NCI-H460 (cell line): ENCODE measurements around the gene PKIB. TPM values are rescaled to one million over a fixed set of nuclear protein-coding genes. Genes with fewer than 3 reads are reported as not detected.
"Not testable (repeated sequence)": the region's sequence is repeated elsewhere in the genome, so short reads cannot be mapped to it uniquely, and the experiment has no call there.

Experiments used
- DNase-seq: peaks from one replicate; pipeline ENCODE4 v3.0.0-alpha.2; 2016; ENCODE audit warnings: low read depth; ENCODE audit errors: extremely low read depth
- total RNA-seq: library from RNA; depleted of rRNA; stranded (reverse); fragments of >200 nt; shearing (Covaris generic); gene quantifications from 2 replicates; pipeline ENCODE4 v1.2.3, GENCODE V29; 2014

PKIB gene
- total RNA-seq, 1 experiment from 2014 or later: not detected

DNA sequence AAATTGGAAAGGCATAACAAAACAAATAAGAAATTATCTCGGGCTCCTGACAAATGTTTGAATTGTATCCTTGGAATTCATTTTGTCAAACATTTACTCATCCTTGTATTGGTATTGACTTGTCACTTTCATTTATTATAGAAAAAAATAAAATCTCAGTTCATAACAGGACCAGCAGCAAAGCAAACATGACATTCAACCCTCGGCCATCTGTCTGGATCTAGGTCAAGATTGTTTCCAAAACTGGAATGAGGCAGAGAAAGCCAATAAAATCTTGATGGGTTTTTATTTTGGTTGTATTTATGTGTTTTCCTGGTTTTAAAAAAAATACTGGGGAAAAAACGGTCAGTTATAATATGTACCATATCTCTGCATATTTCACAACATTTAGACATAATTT lies 126.4 kb downstream of the PKIB start:
- no peak for DNase-seq

DNA sequence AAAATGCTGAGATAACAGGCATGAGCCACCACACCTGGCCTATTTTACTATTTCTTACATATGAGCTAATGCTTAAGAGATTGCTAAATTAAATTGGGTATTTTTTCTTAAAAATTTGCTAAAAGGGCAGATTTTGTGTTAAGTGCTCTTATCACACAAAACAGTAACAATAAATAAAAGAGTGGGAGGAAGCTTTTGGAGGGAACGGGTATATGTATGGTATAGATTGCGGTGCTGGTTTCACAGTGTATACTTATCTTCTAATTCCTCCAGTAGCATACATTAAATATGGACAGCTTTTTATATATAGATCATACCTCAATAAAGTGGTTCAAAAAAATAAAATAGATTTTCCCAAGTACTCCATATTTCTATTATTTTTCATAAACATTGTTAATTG lies 129.9 kb downstream of the PKIB start:
- DNase-seq: no peak

DNA sequence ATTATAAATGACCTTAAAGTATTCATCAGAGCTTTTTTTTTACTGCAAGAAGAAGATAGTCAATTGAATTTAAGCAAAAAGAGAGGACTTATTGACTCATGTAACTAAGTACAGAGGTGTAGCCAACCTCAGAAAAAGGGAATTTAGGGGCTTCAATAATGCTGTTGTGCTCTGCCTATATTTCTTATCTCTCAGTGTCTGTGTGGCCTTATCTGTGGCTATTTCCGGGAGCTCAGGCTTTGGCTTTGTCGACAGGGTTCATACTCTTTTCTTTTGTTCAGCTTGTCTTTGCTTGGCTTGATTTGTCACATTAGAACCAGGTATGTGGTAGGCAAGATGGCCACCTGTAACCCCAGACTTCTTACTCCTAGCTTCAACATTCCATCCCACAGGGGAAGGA lies 130.7 kb downstream of the PKIB start:
- no peak for DNase-seq

DNA sequence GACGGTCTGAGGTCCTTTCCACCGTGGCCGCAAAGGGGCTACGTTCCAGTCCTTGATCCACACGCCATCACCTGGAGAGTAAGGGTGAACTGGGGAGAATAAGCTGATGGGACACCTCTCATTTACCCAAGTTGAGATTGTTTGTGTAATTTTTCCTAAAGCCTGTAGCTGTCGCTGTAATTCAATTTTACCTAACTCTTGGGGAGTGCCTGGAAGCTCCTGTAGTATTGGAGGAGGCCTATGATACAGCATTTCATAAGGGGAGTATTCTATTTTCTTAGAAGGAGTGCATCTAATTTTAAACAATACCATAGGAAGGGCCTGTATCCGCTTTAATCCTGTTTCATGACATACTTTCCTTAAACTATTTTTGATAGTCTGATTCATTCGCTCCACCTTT lies 134.0 kb downstream of the PKIB start:
- DNase-seq: not testable (repeated sequence)

- DNase-seq: not testable (repeated sequence)
Measured at GRCh38 chr6:122744856-122745255, 134.7 kb downstream of the PKIB start.

- no peak for DNase-seq
Measured at GRCh38 chr6:122746688-122747087, 136.5 kb downstream of the PKIB start.

DNA sequence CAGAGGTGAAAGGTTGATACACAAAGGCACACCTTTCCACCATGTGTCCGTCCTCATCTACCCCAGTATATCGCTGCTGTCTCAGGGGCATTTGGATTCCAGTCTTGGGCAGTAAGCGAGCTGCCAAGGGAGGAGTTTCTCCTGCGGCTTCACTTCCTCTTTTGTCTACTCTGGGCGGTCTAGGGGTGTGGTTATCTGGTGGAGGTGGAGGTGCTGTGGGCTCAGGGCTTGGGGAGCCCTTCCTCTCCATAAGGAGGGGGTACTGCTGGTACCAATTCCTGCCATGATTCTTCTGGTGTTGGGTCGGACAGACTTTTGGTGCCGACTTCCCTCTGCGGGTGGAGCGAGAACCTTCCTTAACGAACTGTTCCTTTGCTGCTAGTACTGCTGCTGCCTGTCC lies 137.4 kb downstream of the PKIB start:
- DNase-seq: no peak

DNA sequence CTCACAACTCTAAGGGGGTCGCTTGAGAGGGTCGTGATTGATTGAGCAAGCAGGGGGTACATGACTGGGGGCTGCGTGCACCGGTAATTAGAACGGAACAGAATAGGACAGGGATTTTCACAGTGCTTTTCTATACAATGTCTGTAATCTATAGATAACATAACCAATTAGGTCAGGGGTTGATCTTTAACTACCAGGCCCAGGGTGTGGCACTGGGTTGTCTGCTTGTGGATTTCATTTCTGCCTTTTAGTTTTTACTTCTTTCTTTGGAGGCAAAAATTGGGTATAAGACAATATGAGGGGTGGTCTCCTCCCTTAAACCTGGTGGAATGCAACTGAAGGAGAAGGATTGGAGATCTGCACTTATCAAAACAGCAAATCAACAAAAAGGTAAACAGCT lies 138.7 kb downstream of the PKIB start:
- not testable (repeated sequence) for DNase-seq

GRCh38 chr6:122749451-122750050 lies 139.3 kb downstream of the PKIB start:
- no peak for DNase-seq

DNA sequence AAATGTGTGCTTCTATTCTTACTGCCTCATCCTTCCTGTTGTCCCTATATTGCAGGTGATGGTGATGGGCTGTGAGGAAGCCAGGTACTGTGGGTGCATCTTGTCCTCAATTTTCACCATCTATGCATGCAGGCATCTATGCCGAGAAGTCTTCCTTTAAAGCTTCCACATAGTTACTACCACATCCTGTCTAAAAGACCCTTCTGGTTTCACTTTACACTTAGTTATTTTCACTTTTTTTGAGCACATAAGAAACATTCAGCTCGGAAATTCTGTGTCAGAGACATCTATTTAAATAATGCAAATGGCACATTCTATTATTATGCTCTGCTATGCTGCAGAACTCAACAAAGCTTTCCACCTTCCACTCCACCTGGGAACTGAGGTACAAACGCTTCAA lies 141.1 kb downstream of the PKIB start:
- no peak for DNase-seq

DNA sequence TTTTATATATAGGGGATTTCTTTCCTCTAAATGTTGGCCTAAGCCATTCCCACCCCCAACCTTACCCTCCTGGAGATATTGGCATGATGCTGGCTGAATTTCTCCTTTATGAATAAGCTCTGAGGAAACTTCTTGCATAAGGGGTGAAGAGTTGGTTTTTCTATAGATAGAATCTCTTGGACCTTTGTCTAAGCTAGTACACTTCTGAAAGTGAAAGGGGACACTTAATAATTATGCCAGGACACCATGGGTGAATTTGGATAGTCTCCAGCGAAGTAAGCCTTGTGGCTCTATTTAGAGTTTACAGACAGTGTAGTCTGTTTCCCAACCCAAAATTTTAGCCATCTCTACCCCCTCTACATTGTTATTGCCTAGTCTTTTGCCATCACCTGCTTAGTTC lies 142.3 kb downstream of the PKIB start:
- no peak for DNase-seq

GRCh38 chr6:122753000-122753687 lies 142.9 kb downstream of the PKIB start:
- no peak for DNase-seq

DNA sequence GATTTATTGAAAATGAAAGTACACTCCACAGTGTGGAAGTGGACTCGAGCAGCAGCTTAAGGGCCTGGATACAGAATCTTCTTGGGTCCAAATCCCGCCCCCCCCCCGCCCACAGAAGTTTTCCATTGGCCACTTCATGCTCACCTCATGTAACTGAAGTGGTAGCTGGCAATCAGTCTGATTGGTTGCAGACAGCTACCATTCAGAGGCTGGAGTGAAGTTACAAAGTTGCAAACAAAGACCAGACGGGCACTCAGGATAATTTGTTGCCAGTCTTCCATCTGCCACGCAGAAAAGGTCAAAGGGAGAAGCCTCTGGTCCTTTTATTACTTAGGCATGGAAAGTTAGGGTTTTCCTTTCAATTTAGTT lies 143.5 kb downstream of the PKIB start:
- no peak for DNase-seq

DNA sequence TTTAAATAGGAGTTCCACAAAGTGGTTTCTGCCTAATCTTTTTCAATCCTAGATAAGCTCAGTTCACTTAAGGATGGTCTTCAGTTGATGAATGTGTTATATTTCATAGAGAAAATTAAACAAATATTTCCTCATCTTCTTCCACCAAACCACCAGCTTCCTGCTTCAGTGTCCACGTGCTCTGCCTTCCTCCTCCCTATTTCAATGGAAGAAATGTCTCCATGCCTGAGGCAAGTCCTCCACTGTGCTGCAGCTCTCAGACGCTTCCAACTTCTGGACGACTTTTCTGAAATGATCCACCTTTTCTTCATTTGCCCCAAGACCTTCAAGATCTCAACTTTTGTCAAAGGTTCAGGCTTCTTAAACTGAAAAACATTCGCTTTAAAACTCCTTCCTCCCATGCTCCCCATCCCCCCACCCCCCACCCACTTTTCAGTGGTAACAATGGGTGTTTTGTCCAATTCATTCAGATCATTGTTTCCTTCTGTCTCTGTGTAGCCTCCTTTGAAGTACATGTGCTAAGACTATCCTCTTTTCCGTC lies 144.1 kb downstream of the PKIB start:
- DNase-seq: no peak

- DNase-seq: no peak
Measured at GRCh38 chr6:122755901-122756300, 145.7 kb downstream of the PKIB start.

DNA sequence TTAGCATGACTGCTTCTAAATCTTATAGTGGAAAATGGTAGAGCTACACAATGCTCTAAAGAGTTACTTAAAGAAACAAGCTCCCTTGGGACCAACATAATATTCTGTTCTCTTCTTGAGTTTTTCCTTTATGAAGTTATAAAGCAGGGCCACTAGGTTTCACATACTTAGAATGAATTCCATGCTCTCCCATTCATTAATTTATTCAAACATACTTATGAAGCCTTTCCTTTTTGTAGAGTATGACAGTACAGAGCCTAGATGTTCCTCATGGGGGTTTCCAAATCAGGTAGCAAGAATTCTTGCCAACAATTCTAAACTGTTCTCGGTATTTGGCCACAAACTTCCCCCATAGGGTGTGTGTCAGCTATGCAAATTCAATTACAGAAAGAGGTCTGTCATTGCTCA lies 148.7 kb downstream of the PKIB start:
- DNase-seq: no peak

DNA sequence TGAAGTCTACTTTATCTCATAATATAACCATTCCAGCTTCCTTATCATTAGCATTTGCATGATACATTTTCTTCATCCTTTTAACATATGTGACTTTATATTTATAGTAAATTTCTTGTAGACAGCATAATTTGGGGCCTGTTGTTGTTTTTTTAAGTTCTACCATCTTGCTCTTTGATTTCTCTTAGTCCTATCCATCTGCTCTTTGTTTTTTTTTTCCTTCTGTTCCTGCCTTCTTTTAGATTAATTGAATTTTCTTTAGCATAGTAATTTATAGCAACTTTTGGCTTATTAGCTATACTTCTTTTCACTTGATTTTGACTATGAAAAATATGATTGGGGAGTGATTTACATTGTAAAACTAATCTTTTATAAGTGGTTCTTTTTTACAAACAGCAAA lies 150.1 kb downstream of the PKIB start:
- no peak for DNase-seq

- DNase-seq: no peak
Measured at GRCh38 chr6:122766256-122766655, 156.1 kb downstream of the PKIB start.

GRCh38 chr6:122770835-122771601 lies 160.8 kb downstream of the PKIB start:
- no peak for DNase-seq

DNA sequence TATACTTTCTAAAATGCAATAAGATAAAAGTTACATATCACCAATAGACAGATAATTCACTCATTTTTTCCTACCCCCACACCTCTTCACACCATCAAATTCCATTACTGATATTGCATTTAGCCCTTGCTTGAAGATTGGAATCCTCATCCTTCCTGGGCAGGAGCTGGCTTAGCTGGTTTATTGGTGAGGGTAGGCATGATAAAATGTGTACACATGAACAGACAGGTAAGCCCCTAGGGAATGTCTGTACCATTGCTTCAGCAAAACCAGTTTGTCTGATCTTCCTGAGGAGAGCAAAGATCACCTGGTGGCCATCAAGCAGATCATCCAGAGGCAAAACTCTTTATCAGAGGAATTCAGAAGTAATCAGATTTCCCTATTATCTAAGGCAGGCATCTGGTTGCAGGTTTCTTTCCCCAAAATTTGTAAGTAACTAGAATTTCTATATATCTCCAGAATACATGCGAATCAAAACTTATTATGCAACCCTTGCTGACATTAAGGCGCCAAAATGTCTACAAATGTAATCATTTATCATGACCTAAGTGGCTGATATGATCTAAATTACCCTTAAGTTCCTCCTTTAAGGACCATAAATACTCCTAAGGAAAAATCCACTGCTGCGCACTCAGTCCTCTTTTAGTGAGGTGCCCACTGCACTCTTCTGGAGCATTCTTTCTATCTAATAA lies 162.7 kb downstream of the PKIB start:
- DNase-seq: no peak
